Measurements from ENCODE around the gene ZFAND3. TPM values are rescaled to one million over a fixed set of nuclear protein-coding genes. Genes with fewer than 3 reads are reported as not detected.

Gene ZFAND3
- polyA plus RNA-seq, 2 of the 4 experiments (the other 2 are of a cell fraction) = 12.0 to 50.0 TPM

GRCh38 chr6:38142178-38142902 lies 322.8 kb downstream of the ZFAND3 start:
- ATAC-seq = no peak
- WGBS (ENCODE audit: missing lambda C conversion rate) = 86% methylated on average over 7 of the region's 7 CpGs
- no peak for FAIRE-seq
- no peaks in the 10 kb centered on the region for H3K9me3 ChIP-seq
- H3K4me1 ChIP-seq = no peaks in the 10 kb centered on the region
- no peak for DNase-seq (ENCODE audit: low read depth in 1 of 2, low spot score in 1 of 2)
- CTCF ChIA-PET = interaction anchor here (0.5 to 1.6 kb wide), 2 partner anchors 90 to 352 kb away, joined by 3 to 4 read pairs; no protein-coding TSS in a partner anchor
- H3K4me3 ChIP-seq = no peak overlapping the region
- TF ChIP-seq CBX2 (IDR thresholded peaks at IDR 0.05; ENCODE audit: borderline replicate concordance, low read depth) = no peak
- no peak for TF ChIP-seq MAX (IDR thresholded peaks at IDR 0.05)
- TF ChIP-seq RFX5 (IDR thresholded peaks at IDR 0.05) = no peak
- no peak for TF ChIP-seq REST (IDR thresholded peaks at IDR 0.05)
- TF ChIP-seq NFE2L2 (conservative IDR thresholded peaks at IDR 0.05; ENCODE audit: low read length) = no peak
- no peak overlapping the region for H3K27ac ChIP-seq
- POLR2A ChIA-PET = no interaction called here
- H3K4me2 ChIP-seq = no peak overlapping the region

GRCh38 chr6:38143191-38144150 lies 323.9 kb downstream of the ZFAND3 start:
- CTCF ChIA-PET = interaction anchor here (0.5 kb wide), 1 partner anchor 91 kb away, joined by 4 read pairs; no protein-coding TSS in a partner anchor
- FAIRE-seq = no peak
- 78% methylated on average over 8 of the region's 8 CpGs for WGBS (ENCODE audit: missing lambda C conversion rate)
- no peak for DNase-seq (ENCODE audit: low read depth in 1 of 2, low spot score in 1 of 2)
- H3K4me2 ChIP-seq = no peak overlapping the region
- H3K9me3 ChIP-seq = no peaks in the 10 kb centered on the region
- ATAC-seq = no peak
- POLR2A ChIA-PET = no interaction called here
- no peaks in the 10 kb centered on the region for H3K4me1 ChIP-seq
- H3K27ac ChIP-seq = no peak overlapping the region
- TF ChIP-seq ZC3H11A (IDR thresholded peaks at IDR 0.05) = no peak
- TF ChIP-seq ESRRA (IDR thresholded peaks at IDR 0.05; ENCODE audit: borderline replicate concordance, low read length) = no peak
- no peak for TF ChIP-seq JUN (IDR thresholded peaks at IDR 0.05)
- TF ChIP-seq HOXB13 (CRISPR knock-in tag; IDR thresholded peaks at IDR 0.05; ENCODE audit: low read depth) = no peak
- no peak for TF ChIP-seq CEBPB (IDR thresholded peaks at IDR 0.05)
- TF ChIP-seq ZNF302 (CRISPR knock-in tag; IDR thresholded peaks at IDR 0.05) = no peak
- no peak for TF ChIP-seq MAZ (IDR thresholded peaks at IDR 0.05; ENCODE audit: borderline replicate concordance, low read depth, low read length)
- no peak for TF ChIP-seq KDM5A (IDR thresholded peaks at IDR 0.05)
- TF ChIP-seq JUNB (IDR thresholded peaks at IDR 0.05) = no peak
- TF ChIP-seq TP53 (CRISPR knock-in tag; IDR thresholded peaks at IDR 0.05) = no peak
- TF ChIP-seq POLR2A (IDR thresholded peaks at IDR 0.05; ENCODE audit: low read length) = no peak
- TF ChIP-seq HOXB5 (CRISPR knock-in tag; IDR thresholded peaks at IDR 0.05) = no peak
- TF ChIP-seq GATA3 (IDR thresholded peaks at IDR 0.05; ENCODE audit: borderline replicate concordance) = no peak
- TF ChIP-seq MAX (IDR thresholded peaks at IDR 0.05) = no peak
- TF ChIP-seq CTCF (IDR thresholded peaks at IDR 0.05) = no peak
- TF ChIP-seq RAD21 (conservative IDR thresholded peaks at IDR 0.05 in 1 of 2, IDR thresholded peaks at IDR 0.05 in 1 of 2) = no peak
- no peak for TF ChIP-seq KDM1A (IDR thresholded peaks at IDR 0.05; ENCODE audit: low read depth)
- TF ChIP-seq RCOR1 (IDR thresholded peaks at IDR 0.05; ENCODE audit: low read depth, low read length) = no peak
- no peak for TF ChIP-seq HEYL (CRISPR knock-in tag; IDR thresholded peaks at IDR 0.05)
- TF ChIP-seq E2F6 (IDR thresholded peaks at IDR 0.05; ENCODE audit: borderline replicate concordance, low read depth) = no peak
- no peak overlapping the region for H3K4me3 ChIP-seq

Data from A549 (cell line).